ENCODE results near the gene SLC34A2. TPM values are rescaled to one million over a fixed set of nuclear protein-coding genes. Genes with fewer than 3 reads are reported as not detected.

Gene SLC34A2
- total and polyA plus RNA-seq, 2 of the 8 experiments (the other 6 are each of a cell fraction or from before 2014, with no cell fraction given) = 2.2 to 2.9 TPM

- TF ChIP-seq CHD7 (IDR thresholded peaks at IDR 0.05; ENCODE audit: insufficient replicate concordance, low read length) = no peak
- no peak for TF ChIP-seq CTCF (IDR thresholded peaks at IDR 0.05; ENCODE audit: control extremely low read depth in 1 of 3, insufficient read depth in 1 of 3, low read depth in 1 of 3, low read length in 3 of 3)
- TF ChIP-seq RNF2 (IDR thresholded peaks at IDR 0.05; ENCODE audit: borderline replicate concordance, low read depth, low read length, missing control alignments, poor library complexity, severe bottlenecking) = no peak
- no peak for TF ChIP-seq SIN3A (conservative IDR thresholded peaks at IDR 0.05 in 1 of 2, IDR thresholded peaks at IDR 0.05 in 1 of 2; ENCODE audit: low read depth in 1 of 2, low read length in 2 of 2)
- TF ChIP-seq POLR2A (IDR thresholded peaks at IDR 0.05; ENCODE audit: control extremely low read depth in 1 of 2, low read depth in 2 of 2, low read length in 2 of 2) = no peak
- no peak for TF ChIP-seq CEBPB (IDR thresholded peaks at IDR 0.05; ENCODE audit: low read depth, low read length)
- no peak for TF ChIP-seq RFX5 (IDR thresholded peaks at IDR 0.05; ENCODE audit: borderline replicate concordance, low read depth, low read length)
- TF ChIP-seq E2F6 (IDR thresholded peaks at IDR 0.05) = no peak
These were observed 5.3 kb upstream of the SLC34A2 start (continued) for GRCh38 chr4:25650311-25650710.

Measured in H1 (cell line).